Left forelimb (tissue), 1 donor: ENCODE data around the gene IFTAP.
"Not testable (repeated sequence)": the region's sequence is repeated elsewhere in the genome, so short reads cannot be mapped to it uniquely, and the experiment has no call there.

ENCODE experiments used
- DNase-seq: peaks from one replicate; pipeline ENCODE4 v3.0.0-alpha.2; 2018; ENCODE audit warnings: low spot score

IFTAP gene

DNA sequence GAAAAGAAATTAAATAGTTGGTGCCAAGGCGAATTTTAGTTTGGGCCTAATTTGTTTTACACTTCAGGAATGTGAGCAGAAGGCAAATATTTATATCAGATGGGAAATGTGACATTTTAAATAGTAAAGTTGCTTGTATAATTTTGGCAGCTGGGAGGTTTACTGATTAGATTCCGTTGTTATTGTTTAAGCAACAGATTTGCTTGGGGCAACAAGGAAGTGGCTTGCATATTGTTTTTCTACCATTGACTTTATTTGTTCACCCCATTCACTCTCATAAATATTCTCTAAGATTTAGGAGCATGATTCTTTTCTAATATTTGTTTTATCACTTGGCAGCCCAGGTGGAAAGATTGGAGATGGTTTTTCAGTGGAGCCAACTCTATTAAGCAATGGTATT, 44.3 kb downstream of the IFTAP start:
- DNase-seq = no peak

DNA sequence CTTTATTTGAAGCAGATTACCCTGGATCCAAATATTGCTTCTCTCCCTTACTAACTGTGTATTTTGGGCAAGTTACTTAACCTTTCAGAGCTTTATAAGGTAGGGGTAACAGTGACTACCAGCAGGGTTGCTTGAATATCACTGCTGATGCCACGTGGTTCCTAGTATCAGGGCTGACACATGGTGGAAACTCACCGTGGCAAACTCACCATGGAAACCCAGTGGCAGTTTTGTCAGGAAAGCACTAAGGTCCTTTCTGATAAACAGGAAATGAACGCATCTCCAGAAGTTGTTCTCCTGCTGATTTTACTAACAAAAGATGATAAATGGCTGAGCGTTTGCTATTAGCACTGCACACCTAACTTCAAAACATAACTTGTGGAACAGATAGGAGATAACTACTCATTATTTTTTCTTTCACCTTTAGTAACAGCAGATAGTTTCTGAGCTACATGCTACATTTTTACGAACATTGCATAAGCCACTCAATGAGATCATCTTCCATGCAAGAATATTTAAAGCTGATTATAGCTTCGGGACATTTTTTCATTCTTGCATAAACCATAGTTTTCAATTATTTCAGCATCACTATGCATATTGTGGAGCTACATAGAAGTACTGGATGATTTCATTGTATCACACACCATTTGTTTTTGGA, 63.4 kb downstream of the IFTAP start:
- DNase-seq = no peak

DNA sequence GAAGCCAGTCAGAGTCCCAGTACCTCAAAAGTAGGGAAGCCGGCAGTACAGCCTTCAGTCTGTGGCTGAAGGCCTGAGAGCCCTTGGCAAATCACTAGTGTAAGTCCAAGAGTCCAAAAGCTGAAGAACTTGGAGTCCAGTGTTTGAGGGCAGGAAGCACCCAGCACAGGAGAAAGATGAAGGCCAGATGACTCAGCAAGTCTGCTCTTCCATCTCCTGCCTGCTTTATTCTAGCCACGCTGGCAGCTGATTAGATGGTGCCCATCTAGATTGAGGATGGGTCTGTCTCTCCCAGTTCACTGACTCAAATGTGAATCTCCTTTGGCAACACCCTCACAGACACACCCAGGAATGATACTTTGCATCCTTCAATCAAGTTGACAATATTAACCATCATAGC, 67.1 kb downstream of the IFTAP start:
- not testable (repeated sequence) for DNase-seq

DNA sequence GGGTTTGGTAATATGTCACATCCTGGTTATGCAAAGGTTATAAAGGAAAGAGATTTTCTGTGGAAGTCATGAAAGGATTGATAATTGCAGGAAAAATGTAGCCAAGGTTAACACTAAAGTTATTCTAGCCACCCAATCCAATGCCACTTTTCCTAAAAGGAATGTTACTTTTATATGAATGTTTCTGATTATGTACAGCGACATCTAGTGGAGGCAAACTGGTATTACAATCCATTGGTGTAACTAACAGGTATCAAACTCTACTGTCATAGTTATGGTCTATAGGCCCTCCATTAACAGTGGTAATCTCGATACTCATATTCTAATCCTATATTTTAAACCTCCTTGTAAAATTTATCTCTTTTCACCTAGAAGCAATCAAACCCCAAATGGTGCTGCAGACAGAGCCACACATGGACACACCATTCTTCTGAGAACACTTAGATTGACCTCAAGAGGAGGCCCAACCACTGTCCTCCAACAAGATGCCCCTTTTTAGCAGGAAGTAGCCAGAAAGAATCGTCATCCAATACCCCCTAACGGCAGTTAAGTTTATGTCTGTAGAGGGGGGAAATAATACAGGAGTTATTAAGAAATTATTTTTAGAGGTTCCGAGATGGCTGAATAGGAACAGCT, 78.6 kb downstream of the IFTAP start:
- DNase-seq = no peak

DNA sequence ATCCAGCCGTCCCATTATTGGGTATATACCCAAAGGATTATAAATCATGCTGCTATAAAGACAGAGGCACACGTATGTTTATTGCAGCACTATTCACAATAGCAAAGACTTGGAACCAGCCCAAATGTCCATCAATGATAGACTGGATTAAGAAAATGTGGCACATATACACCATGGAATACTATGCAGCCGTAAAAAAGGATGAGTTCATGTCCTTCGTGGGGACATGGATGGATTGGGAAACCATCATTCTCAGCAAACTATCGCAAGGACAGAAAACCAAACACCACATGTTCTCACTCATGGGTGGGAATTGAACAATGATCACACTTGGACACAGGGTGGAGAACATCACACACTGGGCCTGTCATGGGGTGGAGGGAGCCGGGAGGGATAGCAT, 85.2 kb downstream of the IFTAP start:
- DNase-seq = not testable (repeated sequence)

DNA sequence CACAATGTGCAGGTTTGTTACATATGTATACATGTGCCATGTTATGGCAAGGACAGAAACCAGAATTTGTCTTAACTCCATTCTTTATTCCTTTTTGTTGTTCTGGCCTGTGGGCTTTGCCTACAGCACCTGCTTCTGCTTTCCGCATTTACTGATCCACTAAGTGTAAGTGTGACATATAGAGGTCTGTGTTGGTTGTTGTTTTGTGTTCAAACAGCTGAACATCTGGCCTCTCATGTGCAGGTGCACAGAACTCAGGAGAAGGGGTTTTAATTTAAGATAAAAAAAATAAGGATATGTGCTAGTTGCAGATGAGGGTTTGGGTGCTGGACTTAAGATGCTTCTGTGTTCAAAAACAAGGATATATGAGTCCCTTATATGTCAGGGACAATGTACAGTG, 89.5 kb downstream of the IFTAP start:
- DNase-seq = no peak

DNA sequence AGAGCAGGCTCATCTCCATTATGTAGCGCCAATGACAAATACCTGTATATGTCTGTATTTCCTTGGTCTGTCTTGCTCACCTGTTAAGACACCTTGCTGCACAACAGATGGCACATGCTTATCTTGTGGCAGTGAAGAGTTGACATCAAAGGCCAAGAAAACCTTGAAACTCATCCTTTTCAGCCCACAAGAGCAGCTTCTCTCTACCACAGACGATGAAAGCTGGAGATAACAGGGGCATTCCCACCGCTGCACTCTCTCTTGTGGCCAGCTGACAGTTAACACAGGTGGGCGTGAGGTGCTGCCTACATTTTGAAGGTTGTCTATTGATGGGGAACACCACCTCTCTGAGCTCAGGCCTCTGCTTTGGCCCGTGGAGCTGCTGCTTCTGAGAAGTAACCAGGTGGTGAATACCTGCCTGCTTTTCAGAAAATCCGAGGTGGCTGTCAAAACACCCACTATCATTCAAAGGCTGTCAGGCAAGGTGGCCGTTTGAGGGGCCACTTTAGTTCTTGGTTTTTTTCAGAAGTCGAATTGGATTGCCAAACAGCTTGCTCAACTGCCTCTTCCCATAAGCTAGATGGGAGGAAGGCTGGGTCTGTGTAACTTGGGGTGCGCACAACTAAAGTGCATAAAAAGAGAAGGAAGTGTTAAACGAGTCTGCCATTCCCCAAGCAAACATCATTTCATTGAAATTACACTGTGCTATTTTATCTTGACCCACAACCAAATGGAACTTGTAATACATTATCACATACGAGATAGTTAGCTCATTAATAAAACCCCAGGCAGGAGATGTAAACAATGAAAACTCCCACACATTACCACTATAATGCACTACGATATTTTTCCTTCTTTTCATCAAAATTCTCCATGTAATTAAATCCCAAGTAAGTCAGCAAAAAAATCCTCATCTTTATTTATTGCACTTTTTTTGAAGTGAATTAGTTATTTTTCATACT, 90.8 kb downstream of the IFTAP start:
- no peak for DNase-seq

DNA sequence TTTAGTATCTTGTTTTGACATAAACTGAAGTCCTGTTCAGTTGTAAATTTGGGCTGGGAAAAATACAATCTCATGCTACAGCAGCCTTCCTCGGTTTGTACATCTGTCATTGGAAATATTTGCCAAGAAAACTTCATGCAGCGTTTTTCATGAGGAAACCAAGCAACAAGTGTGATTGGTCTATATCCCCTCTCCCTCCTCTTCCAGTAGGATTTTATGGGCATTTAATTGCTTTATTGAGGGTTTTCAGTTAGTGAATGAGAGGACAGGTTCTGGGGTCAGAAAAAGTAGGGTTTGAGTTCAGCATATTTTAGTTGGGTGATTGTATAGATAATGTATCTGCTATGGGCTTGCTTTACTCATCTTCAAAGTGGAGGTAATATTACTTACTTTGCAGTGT, 93.8 kb downstream of the IFTAP start:
- no peak for DNase-seq

DNA sequence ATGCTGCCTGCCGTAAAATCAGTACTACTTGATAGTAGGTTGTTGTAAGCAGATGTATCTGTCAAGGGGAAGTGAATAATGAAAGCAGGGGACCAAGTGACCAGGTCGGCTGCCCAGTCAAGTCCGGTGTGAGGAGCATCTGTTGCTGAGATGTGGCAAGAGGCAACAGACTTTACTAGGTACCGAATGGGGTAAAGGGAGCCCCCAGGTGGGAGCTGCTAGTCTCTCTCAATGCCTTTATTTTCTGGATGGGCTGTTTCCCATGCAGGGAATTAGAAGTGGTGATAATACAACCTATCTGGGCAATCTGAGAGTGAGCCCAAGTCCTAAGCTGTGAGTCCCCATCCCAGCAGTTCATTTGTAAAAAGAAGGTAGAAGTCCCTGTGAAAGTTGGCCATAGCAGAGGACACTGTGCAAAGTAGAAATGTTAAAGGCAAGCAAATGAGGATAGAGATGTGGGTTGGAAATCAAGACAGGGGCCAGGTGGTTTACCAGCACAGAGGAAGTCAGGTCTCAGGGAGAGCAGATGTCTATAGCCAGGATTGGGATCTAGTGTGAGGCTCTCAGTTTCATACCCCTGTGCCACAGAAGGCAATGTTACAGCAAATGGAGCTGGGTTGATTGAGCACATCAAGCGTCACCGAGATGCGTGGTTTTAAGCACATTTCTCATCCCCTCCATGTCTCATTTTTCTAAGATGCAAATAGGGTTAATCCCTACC, 94.4 kb downstream of the IFTAP start:
- DNase-seq = no peak

DNA sequence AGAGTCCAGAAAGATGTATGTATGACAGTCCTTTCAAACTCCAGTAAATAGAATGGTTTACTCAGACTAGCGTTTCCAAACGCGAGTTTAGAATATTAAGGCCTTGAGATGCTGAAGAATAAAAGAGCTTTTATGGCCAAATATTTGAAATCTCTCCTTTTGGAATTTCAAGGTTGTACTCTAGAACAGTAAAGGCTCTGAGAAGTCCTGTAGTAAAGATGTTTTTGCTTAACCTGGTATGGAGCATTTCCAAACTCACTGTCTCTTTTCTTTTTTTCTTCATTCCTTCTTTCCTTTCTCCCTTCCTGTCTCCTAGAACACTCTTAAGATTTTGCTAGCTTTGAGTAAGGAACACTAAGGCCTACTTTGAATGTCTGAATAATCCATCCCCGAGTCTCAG, 95.1 kb downstream of the IFTAP start:
- no peak for DNase-seq

DNA sequence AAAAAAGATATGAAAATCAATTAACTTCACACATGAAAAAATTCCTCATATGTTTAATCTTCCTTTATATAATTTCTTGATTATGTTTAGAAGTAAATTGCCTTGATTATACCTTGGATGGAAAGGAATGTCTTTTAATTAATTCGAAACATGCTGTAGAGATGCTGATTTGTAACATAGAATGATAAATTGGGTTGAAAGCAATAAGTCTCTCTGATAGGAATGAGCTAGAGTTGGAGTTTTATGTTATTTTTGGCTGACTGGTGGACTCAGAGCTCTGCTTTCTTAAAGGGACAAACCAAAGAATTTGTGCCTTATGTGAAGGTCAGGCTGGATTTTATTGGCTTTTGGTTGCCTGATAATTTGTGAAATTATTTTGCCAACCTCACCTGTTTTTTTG, 98.4 kb downstream of the IFTAP start:
- no peak for DNase-seq

DNA sequence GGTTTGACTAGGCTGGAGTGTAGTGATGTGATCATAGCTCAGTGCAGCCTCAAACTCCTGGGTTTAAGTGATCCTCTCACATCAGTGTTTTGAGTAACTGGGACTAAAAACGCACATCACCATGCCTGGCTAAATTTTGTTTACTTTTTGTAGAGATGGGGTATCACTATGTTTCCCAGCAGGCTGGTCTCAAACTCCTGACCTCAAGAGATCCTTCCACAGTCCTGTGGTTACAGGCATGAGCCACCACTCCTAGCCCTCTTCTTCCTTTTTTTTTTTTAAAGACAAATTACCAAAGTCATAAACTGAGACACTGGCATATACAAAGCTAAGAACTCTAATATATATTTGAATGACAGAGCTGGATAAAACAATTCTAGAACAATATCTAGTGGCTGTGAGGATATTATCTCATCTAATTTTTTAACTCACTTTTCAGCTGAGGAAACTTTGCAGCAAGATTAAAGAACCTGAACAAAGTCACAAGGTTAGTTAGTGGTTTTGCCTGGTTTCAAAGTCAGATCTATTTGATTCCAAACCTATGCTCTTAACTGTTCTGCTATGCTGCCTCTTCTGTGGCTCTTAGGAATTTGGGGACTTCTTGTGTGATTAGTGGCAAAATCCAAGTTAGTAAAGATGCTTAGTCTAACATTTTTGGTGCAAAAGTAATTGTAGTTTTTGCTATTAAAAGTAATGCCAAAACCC, 99.0 kb downstream of the IFTAP start:
- DNase-seq = no peak

DNA sequence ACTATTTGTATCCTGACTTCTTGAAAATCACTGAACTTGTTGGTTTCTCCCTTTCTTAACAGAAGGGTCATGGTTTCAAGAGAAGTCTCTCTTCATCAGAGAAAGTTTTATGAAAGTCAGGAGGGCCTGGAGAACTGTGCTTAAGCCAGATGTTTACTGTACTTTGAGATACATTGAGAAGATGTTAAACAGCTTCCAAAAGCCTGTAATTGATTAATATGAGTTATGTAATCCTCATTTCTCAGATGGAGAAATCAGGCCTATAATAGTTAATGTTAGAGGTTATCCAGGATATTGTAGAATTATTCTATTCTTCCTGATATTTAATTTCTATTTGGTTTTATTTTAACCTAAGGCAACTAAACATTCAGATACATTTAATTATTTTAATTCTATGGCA, 100.8 kb downstream of the IFTAP start:
- DNase-seq = no peak

DNA sequence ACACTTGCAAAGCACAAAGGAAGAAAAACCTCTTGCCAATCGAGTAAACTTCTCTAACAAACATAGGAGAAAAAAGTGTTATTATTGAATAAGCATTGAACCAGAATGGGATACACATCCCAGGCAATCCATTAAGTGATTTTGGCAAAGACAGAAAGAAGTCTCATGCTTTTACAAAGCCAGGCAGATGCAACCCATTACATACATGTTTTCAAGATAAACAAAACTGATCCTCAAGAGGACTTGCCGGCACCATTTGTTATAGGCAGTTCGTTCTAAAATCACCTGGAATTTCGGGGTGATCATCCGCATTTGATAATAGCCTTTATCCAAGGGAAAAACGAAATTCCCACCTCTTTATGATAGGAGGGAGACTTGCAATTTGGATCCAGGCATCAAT, 101.3 kb downstream of the IFTAP start:
- no peak for DNase-seq

DNA sequence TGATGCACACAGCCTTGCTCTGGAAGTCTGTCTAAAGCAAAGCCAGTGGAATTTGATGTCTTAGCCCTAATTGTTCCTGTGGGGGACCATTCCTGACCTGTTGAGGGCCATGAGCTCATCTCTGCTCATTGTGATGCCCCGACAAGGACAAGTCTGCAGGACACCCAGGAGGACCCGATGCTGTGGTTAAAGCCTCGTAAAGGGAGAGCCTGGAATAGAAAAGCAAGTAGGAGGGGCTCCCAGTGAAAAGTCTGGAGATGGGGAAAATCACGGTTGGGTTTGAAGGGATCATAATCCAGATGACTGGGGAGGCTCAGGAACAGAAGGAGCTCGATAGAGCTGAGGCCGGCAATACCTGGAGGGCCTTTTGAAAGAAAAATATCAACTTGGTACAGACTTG, 102.2 kb downstream of the IFTAP start:
- no peak for DNase-seq

DNA sequence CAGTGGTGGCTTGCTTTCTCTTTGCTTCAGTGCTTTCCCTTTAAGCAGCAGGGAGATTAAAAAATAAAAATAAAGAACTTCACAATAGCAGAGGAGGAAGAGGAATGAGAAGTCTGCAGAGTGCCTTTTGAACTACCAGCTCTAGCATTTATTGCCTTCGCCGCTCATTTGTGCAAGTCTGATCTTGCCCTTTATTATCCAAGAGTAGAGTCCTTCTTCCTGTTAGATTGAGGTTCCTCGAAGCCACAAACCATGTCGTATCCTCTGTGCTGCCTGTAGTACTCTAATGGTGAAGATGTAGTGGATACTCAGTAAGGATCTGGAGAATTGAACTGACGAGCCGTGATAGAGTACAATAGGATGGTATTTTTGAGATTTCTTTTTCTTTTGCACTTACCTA, 105.0 kb downstream of the IFTAP start:
- no peak for DNase-seq

DNA sequence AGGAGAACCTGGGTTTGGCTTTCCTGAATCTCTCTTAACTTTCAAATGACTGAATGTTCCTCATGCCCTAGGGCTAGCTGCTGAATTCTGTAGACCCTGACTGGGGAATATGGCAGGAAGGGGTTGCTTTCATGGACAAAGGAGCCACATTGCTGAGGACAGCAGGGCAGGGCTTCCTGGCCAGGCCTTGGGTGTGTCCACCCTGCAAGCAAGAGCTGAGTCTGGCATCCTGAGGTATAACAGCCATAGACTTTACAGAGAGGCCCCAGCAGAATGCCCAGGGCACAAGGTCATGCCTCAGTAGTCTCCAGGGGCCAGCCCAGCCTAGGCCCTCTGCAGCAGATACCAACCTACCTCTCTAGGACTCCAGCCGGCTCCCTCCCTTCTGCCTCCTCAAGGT, 105.9 kb downstream of the IFTAP start:
- DNase-seq = no peak

DNA sequence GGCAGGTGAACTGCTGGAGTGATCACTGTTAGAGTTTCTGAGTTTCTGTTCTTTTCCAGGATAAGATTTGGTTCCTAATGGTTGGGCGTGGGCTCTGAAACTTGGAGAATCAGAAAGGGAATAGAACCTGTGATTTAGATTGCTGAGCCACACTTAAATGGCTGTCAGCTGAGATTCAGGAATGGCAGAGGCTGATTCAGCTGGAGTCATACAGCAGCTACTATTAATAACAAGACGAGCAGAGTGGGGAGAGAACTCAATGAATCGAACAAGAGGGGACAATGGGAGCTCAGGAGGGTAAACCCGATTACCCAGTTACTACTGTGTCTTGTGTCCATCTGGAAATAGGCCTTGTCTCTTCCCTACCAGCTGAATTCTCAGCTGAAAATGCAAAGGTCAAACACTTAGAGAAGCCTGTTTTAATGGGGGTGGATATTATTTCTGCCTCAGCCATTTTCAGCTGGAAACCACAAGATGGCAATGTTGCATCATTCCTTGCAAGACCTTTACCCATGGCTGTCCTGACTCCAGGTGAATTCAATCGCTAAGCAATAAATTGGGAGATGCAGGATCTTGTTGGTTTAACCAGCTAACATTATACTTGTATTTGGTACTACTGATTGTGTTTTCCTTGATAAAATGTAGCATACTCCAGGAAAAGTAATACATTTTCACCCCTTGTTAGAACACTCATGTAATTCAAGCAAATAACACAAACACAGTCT, 108.2 kb downstream of the IFTAP start:
- DNase-seq = no peak

DNA sequence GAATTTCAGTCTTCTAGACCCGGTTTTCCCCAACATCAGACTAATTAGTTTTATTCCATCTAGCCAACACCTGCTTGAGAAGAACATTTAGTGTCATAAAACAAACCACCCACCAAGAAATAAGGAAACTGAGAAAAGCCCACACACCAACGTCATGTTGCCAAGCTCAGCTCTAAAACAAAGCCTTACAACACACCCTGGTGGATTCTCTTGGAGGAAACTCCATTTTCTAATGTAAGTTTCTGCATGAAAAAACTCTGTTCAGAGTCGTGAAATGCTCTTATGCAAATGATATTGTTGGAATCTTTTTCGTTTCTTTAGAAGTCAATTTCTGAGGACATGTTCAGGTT, 108.7 kb downstream of the IFTAP start:
- DNase-seq = no peak
